ENCODE measurements around the gene GCSAML.

DNA sequence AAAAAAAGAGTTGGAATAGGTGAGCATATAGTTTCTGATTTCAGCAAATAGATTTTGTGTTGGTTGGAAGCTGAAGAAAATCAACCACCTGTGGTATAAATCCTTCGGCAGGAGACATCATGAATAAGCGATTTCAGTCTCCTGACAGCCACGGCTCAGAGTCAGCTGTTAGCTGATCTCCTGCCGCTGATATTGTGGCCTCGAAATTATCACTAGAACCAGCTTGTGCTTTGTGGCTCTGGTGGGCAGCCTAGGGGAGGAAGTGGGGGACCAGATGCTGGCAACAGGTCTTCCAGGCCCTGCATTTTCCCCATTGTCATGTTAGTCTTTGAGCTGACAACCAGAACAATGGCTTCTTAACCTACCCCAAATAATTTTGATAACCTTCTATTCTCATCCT, 842 bp upstream of the GCSAML start:
- TF ChIP-seq ZNF423 (tag by site-specific recombination; IDR thresholded peaks at IDR 0.05) (no peak), ZNF23 (tag by site-specific recombination; IDR thresholded peaks at IDR 0.05; ENCODE audit: borderline replicate concordance) (no peak), ZBTB49 (tag by site-specific recombination; IDR thresholded peaks at IDR 0.05; ENCODE audit: low read depth) (no peak), ZSCAN5A (tag by site-specific recombination; IDR thresholded peaks at IDR 0.05) (no peak)
- TF ChIP-seq, protein P1, sequence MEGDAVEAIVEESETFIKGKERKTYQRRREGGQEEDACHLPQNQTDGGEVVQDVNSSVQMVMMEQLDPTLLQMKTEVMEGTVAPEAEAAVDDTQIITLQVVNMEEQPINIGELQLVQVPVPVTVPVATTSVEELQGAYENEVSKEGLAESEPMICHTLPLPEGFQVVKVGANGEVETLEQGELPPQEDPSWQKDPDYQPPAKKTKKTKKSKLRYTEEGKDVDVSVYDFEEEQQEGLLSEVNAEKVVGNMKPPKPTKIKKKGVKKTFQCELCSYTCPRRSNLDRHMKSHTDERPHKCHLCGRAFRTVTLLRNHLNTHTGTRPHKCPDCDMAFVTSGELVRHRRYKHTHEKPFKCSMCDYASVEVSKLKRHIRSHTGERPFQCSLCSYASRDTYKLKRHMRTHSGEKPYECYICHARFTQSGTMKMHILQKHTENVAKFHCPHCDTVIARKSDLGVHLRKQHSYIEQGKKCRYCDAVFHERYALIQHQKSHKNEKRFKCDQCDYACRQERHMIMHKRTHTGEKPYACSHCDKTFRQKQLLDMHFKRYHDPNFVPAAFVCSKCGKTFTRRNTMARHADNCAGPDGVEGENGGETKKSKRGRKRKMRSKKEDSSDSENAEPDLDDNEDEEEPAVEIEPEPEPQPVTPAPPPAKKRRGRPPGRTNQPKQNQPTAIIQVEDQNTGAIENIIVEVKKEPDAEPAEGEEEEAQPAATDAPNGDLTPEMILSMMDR (tag by site-specific recombination; IDR thresholded peaks at IDR 0.05), result no peak
- TF ChIP-seq, protein P2, sequence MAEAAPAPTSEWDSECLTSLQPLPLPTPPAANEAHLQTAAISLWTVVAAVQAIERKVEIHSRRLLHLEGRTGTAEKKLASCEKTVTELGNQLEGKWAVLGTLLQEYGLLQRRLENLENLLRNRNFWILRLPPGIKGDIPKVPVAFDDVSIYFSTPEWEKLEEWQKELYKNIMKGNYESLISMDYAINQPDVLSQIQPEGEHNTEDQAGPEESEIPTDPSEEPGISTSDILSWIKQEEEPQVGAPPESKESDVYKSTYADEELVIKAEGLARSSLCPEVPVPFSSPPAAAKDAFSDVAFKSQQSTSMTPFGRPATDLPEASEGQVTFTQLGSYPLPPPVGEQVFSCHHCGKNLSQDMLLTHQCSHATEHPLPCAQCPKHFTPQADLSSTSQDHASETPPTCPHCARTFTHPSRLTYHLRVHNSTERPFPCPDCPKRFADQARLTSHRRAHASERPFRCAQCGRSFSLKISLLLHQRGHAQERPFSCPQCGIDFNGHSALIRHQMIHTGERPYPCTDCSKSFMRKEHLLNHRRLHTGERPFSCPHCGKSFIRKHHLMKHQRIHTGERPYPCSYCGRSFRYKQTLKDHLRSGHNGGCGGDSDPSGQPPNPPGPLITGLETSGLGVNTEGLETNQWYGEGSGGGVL (tag by site-specific recombination; IDR thresholded peaks at IDR 0.05), result no peak

Data from HEK293 (cell line).